ENCODE results near the gene PLPPR3. TPM values are rescaled to one million over a fixed set of nuclear protein-coding genes. Genes with fewer than 3 reads are reported as not detected.

The PLPPR3 gene
- total RNA-seq, 2 experiments from 2014 or later: not detected

DNA sequence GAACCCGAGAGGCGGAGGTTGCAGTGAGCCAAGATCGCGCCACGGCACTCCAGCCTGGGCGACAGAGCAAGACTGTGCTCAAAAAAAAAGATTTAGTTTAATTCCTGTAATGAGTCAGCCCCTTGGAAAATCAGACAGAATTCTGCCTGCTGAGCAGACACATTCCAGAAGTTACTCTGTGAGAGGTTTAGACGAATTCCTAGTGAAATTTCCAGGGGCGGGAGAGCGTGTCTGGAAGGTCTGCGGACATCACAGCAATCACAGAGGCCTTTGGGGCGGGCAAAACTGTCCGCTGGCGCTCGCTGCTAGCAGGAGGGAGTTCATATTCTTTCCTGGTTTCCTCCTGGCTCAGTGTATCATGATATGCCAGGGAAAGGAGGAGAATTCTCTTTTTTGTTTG is 53.3 kb downstream of the PLPPR3 start:
- Mint-ChIP-seq H3K9me3 (no peaks in the 10 kb centered on the region), H3K4me3 (no peak overlapping the region), H3K27ac (no peak overlapping the region), H3K27me3 (peaks cover 13% of the 10 kb centered on the region), H3K36me3 (no peaks in the 10 kb centered on the region), H3K4me1 (peaks cover 3% of the 10 kb centered on the region)
- DNase-seq: no peak

DNA sequence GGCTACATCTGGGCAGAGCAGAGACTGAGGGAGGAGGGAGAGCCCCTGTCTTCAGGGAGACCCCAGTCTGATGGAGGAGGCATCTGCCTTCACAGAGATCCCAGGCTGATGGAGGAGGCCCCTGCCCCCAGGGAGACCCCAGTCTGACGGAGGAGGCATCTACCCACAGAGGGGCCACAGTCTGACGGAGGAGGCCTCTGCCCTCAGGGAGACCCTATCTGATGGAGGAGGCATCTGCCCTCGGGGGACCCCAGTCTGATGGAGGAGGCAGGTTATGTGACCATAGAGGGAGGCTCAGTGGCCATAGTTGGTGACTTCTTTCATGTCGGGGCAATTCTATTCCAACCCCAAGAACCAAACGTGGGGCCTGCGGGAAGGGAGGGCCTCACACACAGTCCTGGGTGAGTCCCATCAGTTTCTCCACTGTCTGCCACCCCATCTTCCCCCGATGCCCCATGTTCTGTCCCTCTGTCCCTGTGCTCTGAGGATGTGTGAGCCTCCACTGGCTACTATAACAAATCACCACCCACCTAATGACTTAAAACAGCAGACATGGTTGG is 56.5 kb downstream of the PLPPR3 start:
- Mint-ChIP-seq H3K9me3 (no peaks in the 10 kb centered on the region), H3K27ac (no peak overlapping the region), H3K4me1 (peaks cover under 1% of the 10 kb centered on the region), H3K36me3 (no peaks in the 10 kb centered on the region), H3K27me3 (peaks cover 6% of the 10 kb centered on the region), H3K4me3 (no peak overlapping the region)
- no peak for DNase-seq

DNA sequence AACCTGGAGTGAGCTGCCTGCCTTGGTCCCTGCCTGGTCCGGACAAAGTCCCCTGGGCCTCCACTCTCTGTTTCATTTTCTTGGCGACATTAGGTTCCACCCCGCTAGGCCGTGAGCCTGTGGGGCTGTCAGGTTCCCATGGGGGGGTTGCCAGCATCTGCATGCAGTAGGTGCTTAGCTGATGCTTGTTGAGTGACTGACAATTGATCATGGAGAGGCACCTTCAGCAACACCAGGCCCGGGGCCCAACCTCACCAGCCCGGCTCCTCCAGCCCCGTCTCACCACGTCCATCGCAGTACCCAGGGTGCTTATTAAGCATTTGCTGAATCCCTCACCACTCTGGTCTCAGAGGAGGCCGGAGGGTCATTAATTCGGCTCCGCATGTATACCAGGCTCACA is 57.5 kb downstream of the PLPPR3 start:
- no peak overlapping the region for H3K27ac Mint-ChIP-seq
- peaks cover 1% of the 10 kb centered on the region for H3K9me3 Mint-ChIP-seq
- H3K27me3 Mint-ChIP-seq: no peaks in the 10 kb centered on the region
- H3K4me1 Mint-ChIP-seq: no peaks in the 10 kb centered on the region
- no peak for DNase-seq
- H3K36me3 Mint-ChIP-seq: no peaks in the 10 kb centered on the region
- no peak overlapping the region for H3K4me3 Mint-ChIP-seq

DNA sequence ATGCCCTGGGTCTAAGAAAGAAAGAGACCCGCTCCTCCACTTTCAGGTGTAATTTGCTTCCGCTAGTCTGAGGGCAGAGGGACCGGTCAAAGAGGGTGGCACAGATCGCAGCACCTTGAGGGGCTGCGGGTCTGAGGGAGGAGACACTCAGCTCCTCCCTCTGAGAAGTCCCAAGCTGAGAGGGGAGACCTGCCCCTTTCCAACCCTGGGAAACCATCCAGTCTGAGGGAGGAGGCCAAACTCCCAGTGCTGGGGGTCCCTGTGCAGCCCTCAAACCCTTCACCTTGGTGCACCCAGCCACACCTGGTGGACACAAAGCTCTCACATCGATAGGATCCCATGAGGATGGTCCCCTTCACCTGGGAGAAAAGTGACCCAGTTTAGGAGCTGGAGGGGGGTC is 57.9 kb downstream of the PLPPR3 start:
- DNase-seq: no peak
- no peaks in the 10 kb centered on the region for H3K4me1 Mint-ChIP-seq
- H3K27ac Mint-ChIP-seq: no peak overlapping the region
- no peak overlapping the region for H3K4me3 Mint-ChIP-seq
- H3K27me3 Mint-ChIP-seq: no peaks in the 10 kb centered on the region
- no peaks in the 10 kb centered on the region for H3K36me3 Mint-ChIP-seq
- H3K9me3 Mint-ChIP-seq: peaks cover 1% of the 10 kb centered on the region

DNA sequence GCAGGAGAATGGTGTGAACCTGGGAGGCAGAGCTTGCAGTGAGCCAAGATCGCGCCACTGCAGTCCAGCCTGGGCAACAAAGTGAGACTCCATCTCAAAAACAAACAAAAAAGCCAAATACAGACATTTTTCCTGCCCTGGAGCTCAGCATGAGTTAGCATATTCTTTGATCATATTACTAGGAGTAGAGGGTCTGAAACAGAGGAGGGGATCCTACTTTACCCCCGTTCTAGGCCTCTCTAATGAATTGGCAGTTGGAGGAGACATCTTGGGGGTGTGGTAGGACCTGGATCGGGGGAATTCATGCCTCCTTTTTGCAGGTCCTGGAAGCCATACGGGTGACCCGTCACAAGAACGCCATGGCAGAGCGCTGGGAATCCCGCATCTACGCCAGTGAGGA is 58.6 kb downstream of the PLPPR3 start:
- Mint-ChIP-seq H3K4me3 (no peak overlapping the region), H3K27me3 (no peaks in the 10 kb centered on the region), H3K27ac (no peak overlapping the region), H3K4me1 (no peaks in the 10 kb centered on the region), H3K36me3 (no peaks in the 10 kb centered on the region), H3K9me3 (peaks cover 1% of the 10 kb centered on the region)
- DNase-seq: no peak

Other genes with a start within 250 kb of the PLPPR3 start
- gene BSG, start 249.4 kb downstream of the PLPPR3 start, total RNA-seq: 100 to 1,000 TPM; 167 to 168 TPM
- gene HCN2, start 232.1 kb downstream of the PLPPR3 start, total RNA-seq: under 1 TPM; 0.31 to 0.34 TPM
- gene POLRMT, start 188.4 kb downstream of the PLPPR3 start, total RNA-seq: 10 to 100 TPM; 73.3 to 74.6 TPM
- not detected for gene FGF22, start 182.1 kb downstream of the PLPPR3 start, total RNA-seq
- 100 to 1,000 TPM; 106 to 108 TPM for gene RNF126, start 158.7 kb downstream of the PLPPR3 start, total RNA-seq
- 1 to 10 TPM; 6.2 to 6.5 TPM for gene FSTL3, start 145.6 kb downstream of the PLPPR3 start, total RNA-seq
- not detected for gene PRSS57, start 126.5 kb downstream of the PLPPR3 start, total RNA-seq
- not detected for gene PALM, start 113.0 kb downstream of the PLPPR3 start, total RNA-seq
- under 1 TPM in 1 of 2 experiments, not detected in 1; 0.10 TPM for gene MISP, start 70.8 kb downstream of the PLPPR3 start, total RNA-seq
- gene PTBP1, start 24.5 kb downstream of the PLPPR3 start, total RNA-seq: 100 to 1,000 TPM; 799 to 818 TPM
- gene AZU1, start 5.9 kb upstream of the PLPPR3 start, total RNA-seq: not detected
- not detected for gene PRTN3, start 19.0 kb upstream of the PLPPR3 start, total RNA-seq
- not detected for gene ELANE, start 30.3 kb upstream of the PLPPR3 start, total RNA-seq
- 1 to 10 TPM; 1.8 TPM for gene CFD, start 37.7 kb upstream of the PLPPR3 start, total RNA-seq
- gene MED16, start 71.2 kb upstream of the PLPPR3 start, total RNA-seq: 10 to 100 TPM; 39.8 to 40.3 TPM
- not detected for gene RNU6-9, start 71.5 kb upstream of the PLPPR3 start, total RNA-seq
- 10 to 100 TPM; 50.5 to 51.7 TPM for gene R3HDM4, start 91.3 kb upstream of the PLPPR3 start, total RNA-seq
- gene KISS1R, start 95.4 kb upstream of the PLPPR3 start, total RNA-seq: 10 to 100 TPM; 12.2 to 13.3 TPM
- gene ARID3A, start 104.1 kb upstream of the PLPPR3 start, total RNA-seq: 10 to 100 TPM; 10.2 to 11.8 TPM
- gene WDR18, start 162.4 kb upstream of the PLPPR3 start, total RNA-seq: 100 to 1,000 TPM; 126 to 127 TPM
- not detected for gene GRIN3B, start 178.5 kb upstream of the PLPPR3 start, total RNA-seq
- 100 to 1,000 TPM; 136 to 138 TPM for gene TMEM259, start 199.2 kb upstream of the PLPPR3 start, total RNA-seq
- not detected for gene RNU6-2, start 199.6 kb upstream of the PLPPR3 start, total RNA-seq
- 10 to 100 TPM; 76.0 to 80.5 TPM for gene CNN2, start 204.7 kb upstream of the PLPPR3 start, total RNA-seq
- gene ABCA7, start 218.2 kb upstream of the PLPPR3 start, total RNA-seq: 10 to 100 TPM in 1 of 2 experiments, 1 to 10 TPM in 1; 9.8 to 11.2 TPM
- gene ARHGAP45, start 245.2 kb upstream of the PLPPR3 start, total RNA-seq: 100 to 1,000 TPM; 113 to 122 TPM

Data from activated naive CD8-positive, alpha-beta T cell treated with anti-CD3 and anti-CD28 coated beads for 36 hours (primary cell).